Measurements from ENCODE around the gene MCF2.

MCF2 gene

DNA sequence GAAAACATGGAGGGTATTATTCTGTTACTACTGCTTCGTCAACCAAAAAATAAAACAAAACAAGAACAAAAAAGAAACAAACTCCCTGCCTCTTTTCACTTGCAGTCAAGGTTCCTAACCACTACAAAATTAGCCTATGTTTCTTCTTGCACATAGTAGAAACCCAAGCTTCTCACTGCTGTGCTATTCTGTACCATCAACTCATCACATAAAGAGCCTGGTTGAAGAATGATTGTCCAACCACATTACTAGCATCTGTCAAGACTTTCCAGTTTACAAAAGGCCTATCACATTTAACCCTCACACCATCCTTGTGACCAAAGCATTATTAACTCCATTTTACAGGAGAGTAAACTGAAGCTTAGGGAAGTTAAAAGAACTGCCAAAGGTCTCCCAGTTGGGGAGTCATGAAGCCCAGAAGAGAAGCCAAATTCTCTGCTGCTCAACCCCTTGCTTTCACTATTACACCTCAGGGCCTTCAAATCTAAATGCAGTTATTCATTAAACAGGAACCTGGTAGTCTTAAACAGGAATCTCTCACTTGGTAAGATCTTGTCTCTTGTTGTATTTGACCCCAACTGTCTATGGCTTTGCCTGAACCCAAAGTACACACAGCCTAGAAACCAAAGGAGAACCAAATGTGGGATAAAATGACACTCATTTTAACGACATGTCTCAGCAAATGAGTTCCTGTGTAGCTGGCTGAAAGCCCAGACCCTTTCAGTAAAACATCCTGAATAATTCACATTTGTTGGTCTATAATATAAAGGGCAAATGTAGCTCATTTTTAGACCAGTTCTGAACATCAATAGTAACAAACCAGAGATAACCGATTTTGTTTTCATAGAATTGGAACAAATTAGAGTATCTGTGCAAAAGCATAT, 168.8 kb downstream of the MCF2 start:
- DNase-seq (ENCODE audit: insufficient read length) (no peak), FAIRE-seq (no peak)
- TF ChIP-seq POLR2A (IDR thresholded peaks at IDR 0.05; ENCODE audit: low read depth, low read length) = no peak
- TF ChIP-seq TAF1 (IDR thresholded peaks at IDR 0.05; ENCODE audit: borderline replicate concordance, low read depth, low read length) = no peak
- no peak for TF ChIP-seq POLR2AphosphoS5 (IDR thresholded peaks at IDR 0.05; ENCODE audit: low read depth, low read length)

DNA sequence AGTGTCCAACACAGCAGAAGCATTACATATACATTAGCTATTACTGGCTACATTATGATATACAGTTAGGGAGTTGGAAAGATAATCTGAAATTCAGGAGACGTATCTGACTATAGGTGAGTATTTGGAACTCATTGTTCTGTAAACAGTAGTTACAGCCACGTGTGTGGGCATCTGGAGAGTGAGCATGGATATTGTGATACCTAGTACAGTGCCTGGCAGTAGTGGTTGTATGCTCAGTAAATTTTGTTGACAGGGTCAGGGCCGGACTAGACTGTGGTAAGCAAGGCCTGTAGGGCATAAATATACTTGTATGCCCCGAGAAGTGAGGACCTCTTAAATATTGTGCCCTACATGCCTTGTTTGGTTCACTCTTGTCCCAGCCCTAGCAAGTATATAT, 174.5 kb downstream of the MCF2 start:
- DNase-seq (ENCODE audit: insufficient read length) (no peak), FAIRE-seq (no peak)

DNA sequence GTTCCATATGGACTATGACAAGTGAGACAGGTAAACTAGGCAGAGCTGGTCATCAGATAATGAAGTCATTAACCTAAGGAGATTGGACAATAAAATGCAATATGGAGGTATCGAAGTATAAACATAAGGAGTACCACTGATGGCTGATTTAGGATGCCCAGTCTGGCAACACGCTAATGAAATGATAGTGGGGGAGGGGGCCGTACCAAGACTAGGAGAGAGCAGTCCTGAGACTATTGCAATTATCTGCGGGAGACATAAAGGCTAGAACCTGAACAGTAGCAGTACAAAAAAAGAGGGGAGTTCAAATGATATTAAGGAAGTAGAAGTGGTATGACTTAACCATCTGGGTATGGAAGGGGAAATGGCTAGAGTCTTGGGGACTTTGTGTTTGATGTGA, 175.1 kb downstream of the MCF2 start:
- no peak for TF ChIP-seq POLR2A (IDR thresholded peaks at IDR 0.05; ENCODE audit: low read depth, low read length)
- DNase-seq (ENCODE audit: insufficient read length) (no peak), FAIRE-seq (no peak)

More for the DNA sequence above, 174.5 kb downstream of the MCF2 start:
- TF ChIP-seq TAF1 (IDR thresholded peaks at IDR 0.05; ENCODE audit: borderline replicate concordance, low read depth, low read length) = no peak
- no peak for TF ChIP-seq POLR2AphosphoS5 (IDR thresholded peaks at IDR 0.05; ENCODE audit: low read depth, low read length)
- TF ChIP-seq POLR2A (IDR thresholded peaks at IDR 0.05; ENCODE audit: low read depth, low read length) = no peak
